ENCODE data around the gene EN2.

The EN2 gene

GRCh38 chr7:155426543-155427410, 31.2 kb upstream of the EN2 start:
- no peaks in the 10 kb centered on the region for H3K36me3 ChIP-seq (ENCODE audit: control insufficient read depth in 1 of 2, insufficient read depth in 2 of 2, low read length in 2 of 2)
- no peak overlapping the region for H3K9ac ChIP-seq (ENCODE audit: low read depth in 1 of 2, low read length in 2 of 2)
- no peak overlapping the region for H3K27ac ChIP-seq (ENCODE audit: low read depth, low read length)
- H3K4me1 ChIP-seq (ENCODE audit: control insufficient read depth in 1 of 2, insufficient read depth in 2 of 2, low read length in 2 of 2), result no peaks in the 10 kb centered on the region
- no peaks in the 10 kb centered on the region for H3K9me3 ChIP-seq (ENCODE audit: control insufficient read depth in 1 of 2, low read length in 2 of 2)
- H3K27me3 ChIP-seq (ENCODE audit: control insufficient read depth in 1 of 2, insufficient read depth in 2 of 2, low read length in 2 of 2), result peaks cover 7 to 10% of the 10 kb centered on the region in 2 donors
- H3K4me3 ChIP-seq (ENCODE audit: low read depth in 1 of 2, low read length in 2 of 2), result no peak overlapping the region

GRCh38 chr7:155427411-155428038, 30.4 kb upstream of the EN2 start:
- Histone ChIP-seq H3K9me3 (ENCODE audit: control insufficient read depth in 1 of 2, low read length in 2 of 2) (no peaks in the 10 kb centered on the region), H3K4me1 (ENCODE audit: control insufficient read depth in 1 of 2, insufficient read depth in 2 of 2, low read length in 2 of 2) (no peaks in the 10 kb centered on the region), H3K27ac (ENCODE audit: low read depth, low read length) (no peak overlapping the region), H3K27me3 (ENCODE audit: control insufficient read depth in 1 of 2, insufficient read depth in 2 of 2, low read length in 2 of 2) (peaks cover 7 to 13% of the 10 kb centered on the region in 2 donors), H3K36me3 (ENCODE audit: control insufficient read depth in 1 of 2, insufficient read depth in 2 of 2, low read length in 2 of 2) (no peaks in the 10 kb centered on the region), H3K4me3 (ENCODE audit: low read depth in 1 of 2, low read length in 2 of 2) (no peak overlapping the region), H3K9ac (ENCODE audit: low read depth in 1 of 2, low read length in 2 of 2) (no peak overlapping the region)

GRCh38 chr7:155428171-155428834, 29.6 kb upstream of the EN2 start:
- H3K27me3 ChIP-seq (ENCODE audit: control insufficient read depth in 1 of 2, insufficient read depth in 2 of 2, low read length in 2 of 2), result peaks cover 7 to 13% of the 10 kb centered on the region in 2 donors

GRCh38 chr7:155429651-155430050, 28.3 kb upstream of the EN2 start:
- Histone ChIP-seq H3K4me1 (ENCODE audit: control insufficient read depth in 1 of 2, insufficient read depth in 2 of 2, low read length in 2 of 2) (no peaks in the 10 kb centered on the region), H3K9ac (ENCODE audit: low read depth in 1 of 2, low read length in 2 of 2) (no peak overlapping the region), H3K27ac (ENCODE audit: low read depth, low read length) (no peak overlapping the region), H3K9me3 (ENCODE audit: control insufficient read depth in 1 of 2, low read length in 2 of 2) (no peaks in the 10 kb centered on the region), H3K4me3 (ENCODE audit: low read depth in 1 of 2, low read length in 2 of 2) (no peak overlapping the region), H3K27me3 (ENCODE audit: control insufficient read depth in 1 of 2, insufficient read depth in 2 of 2, low read length in 2 of 2) (peaks cover 7 to 13% of the 10 kb centered on the region in 2 donors), H3K36me3 (ENCODE audit: control insufficient read depth in 1 of 2, insufficient read depth in 2 of 2, low read length in 2 of 2) (no peaks in the 10 kb centered on the region)

More at GRCh38 chr7:155428171-155428834, 29.6 kb upstream of the EN2 start:
- Histone ChIP-seq H3K27ac (ENCODE audit: low read depth, low read length) (no peak overlapping the region), H3K4me3 (ENCODE audit: low read depth in 1 of 2, low read length in 2 of 2) (no peak overlapping the region), H3K9ac (ENCODE audit: low read depth in 1 of 2, low read length in 2 of 2) (no peak overlapping the region), H3K36me3 (ENCODE audit: control insufficient read depth in 1 of 2, insufficient read depth in 2 of 2, low read length in 2 of 2) (no peaks in the 10 kb centered on the region), H3K4me1 (ENCODE audit: control insufficient read depth in 1 of 2, insufficient read depth in 2 of 2, low read length in 2 of 2) (no peaks in the 10 kb centered on the region), H3K9me3 (ENCODE audit: control insufficient read depth in 1 of 2, low read length in 2 of 2) (no peaks in the 10 kb centered on the region)

- Histone ChIP-seq H3K9me3 (ENCODE audit: control insufficient read depth in 1 of 2, low read length in 2 of 2) (no peaks in the 10 kb centered on the region), H3K4me3 (ENCODE audit: low read depth in 1 of 2, low read length in 2 of 2) (no peak overlapping the region), H3K9ac (ENCODE audit: low read depth in 1 of 2, low read length in 2 of 2) (no peak overlapping the region), H3K36me3 (ENCODE audit: control insufficient read depth in 1 of 2, insufficient read depth in 2 of 2, low read length in 2 of 2) (no peaks in the 10 kb centered on the region), H3K27ac (ENCODE audit: low read depth, low read length) (no peak overlapping the region), H3K27me3 (ENCODE audit: control insufficient read depth in 1 of 2, insufficient read depth in 2 of 2, low read length in 2 of 2) (peaks cover 7 to 15% of the 10 kb centered on the region in 2 donors), H3K4me1 (ENCODE audit: control insufficient read depth in 1 of 2, insufficient read depth in 2 of 2, low read length in 2 of 2) (no peaks in the 10 kb centered on the region)
These were observed 27.3 kb upstream of the EN2 start for GRCh38 chr7:155430606-155431005.

- Histone ChIP-seq H3K4me3 (ENCODE audit: low read depth in 1 of 2, low read length in 2 of 2) (no peak overlapping the region), H3K9me3 (ENCODE audit: control insufficient read depth in 1 of 2, low read length in 2 of 2) (no peaks in the 10 kb centered on the region), H3K27ac (ENCODE audit: low read depth, low read length) (no peak overlapping the region), H3K4me1 (ENCODE audit: control insufficient read depth in 1 of 2, insufficient read depth in 2 of 2, low read length in 2 of 2) (no peaks in the 10 kb centered on the region), H3K9ac (ENCODE audit: low read depth in 1 of 2, low read length in 2 of 2) (no peak overlapping the region), H3K27me3 (ENCODE audit: control insufficient read depth in 1 of 2, insufficient read depth in 2 of 2, low read length in 2 of 2) (peaks cover 7 to 15% of the 10 kb centered on the region in 2 donors), H3K36me3 (ENCODE audit: control insufficient read depth in 1 of 2, insufficient read depth in 2 of 2, low read length in 2 of 2) (no peaks in the 10 kb centered on the region)
These were observed 26.7 kb upstream of the EN2 start for GRCh38 chr7:155431231-155431630.

GRCh38 chr7:155431711-155432110, 26.2 kb upstream of the EN2 start:
- H3K27ac ChIP-seq (ENCODE audit: low read depth, low read length), result no peak overlapping the region
- peaks cover 9 to 20% of the 10 kb centered on the region in 2 donors for H3K27me3 ChIP-seq (ENCODE audit: control insufficient read depth in 1 of 2, insufficient read depth in 2 of 2, low read length in 2 of 2)
- H3K9me3 ChIP-seq (ENCODE audit: control insufficient read depth in 1 of 2, low read length in 2 of 2), result no peaks in the 10 kb centered on the region
- H3K9ac ChIP-seq (ENCODE audit: low read depth in 1 of 2, low read length in 2 of 2), result no peak overlapping the region
- no peaks in the 10 kb centered on the region for H3K36me3 ChIP-seq (ENCODE audit: control insufficient read depth in 1 of 2, insufficient read depth in 2 of 2, low read length in 2 of 2)
- no peak overlapping the region for H3K4me3 ChIP-seq (ENCODE audit: low read depth in 1 of 2, low read length in 2 of 2)
- H3K4me1 ChIP-seq (ENCODE audit: control insufficient read depth in 1 of 2, insufficient read depth in 2 of 2, low read length in 2 of 2), result no peaks in the 10 kb centered on the region

GRCh38 chr7:155435110-155435509, 22.8 kb upstream of the EN2 start:
- Histone ChIP-seq H3K9ac (ENCODE audit: low read depth in 1 of 2, low read length in 2 of 2) (no peak overlapping the region), H3K27me3 (ENCODE audit: control insufficient read depth in 1 of 2, insufficient read depth in 2 of 2, low read length in 2 of 2) (peaks cover 28 to 44% of the 10 kb centered on the region in 2 donors), H3K9me3 (ENCODE audit: control insufficient read depth in 1 of 2, low read length in 2 of 2) (no peaks in the 10 kb centered on the region), H3K36me3 (ENCODE audit: control insufficient read depth in 1 of 2, insufficient read depth in 2 of 2, low read length in 2 of 2) (no peaks in the 10 kb centered on the region), H3K27ac (ENCODE audit: low read depth, low read length) (no peak overlapping the region), H3K4me1 (ENCODE audit: control insufficient read depth in 1 of 2, insufficient read depth in 2 of 2, low read length in 2 of 2) (no peaks in the 10 kb centered on the region), H3K4me3 (ENCODE audit: low read depth in 1 of 2, low read length in 2 of 2) (no peak overlapping the region)

GRCh38 chr7:155437836-155438235, 20.1 kb upstream of the EN2 start:
- H3K9me3 ChIP-seq (ENCODE audit: control insufficient read depth in 1 of 2, low read length in 2 of 2), result no peaks in the 10 kb centered on the region
- H3K27me3 ChIP-seq (ENCODE audit: control insufficient read depth in 1 of 2, insufficient read depth in 2 of 2, low read length in 2 of 2), result peaks cover 43 to 51% of the 10 kb centered on the region in 2 donors
- H3K27ac ChIP-seq (ENCODE audit: low read depth, low read length), result no peak overlapping the region
- no peak overlapping the region for H3K9ac ChIP-seq (ENCODE audit: low read depth in 1 of 2, low read length in 2 of 2)
- no peaks in the 10 kb centered on the region for H3K36me3 ChIP-seq (ENCODE audit: control insufficient read depth in 1 of 2, insufficient read depth in 2 of 2, low read length in 2 of 2)
- no peaks in the 10 kb centered on the region for H3K4me1 ChIP-seq (ENCODE audit: control insufficient read depth in 1 of 2, insufficient read depth in 2 of 2, low read length in 2 of 2)
- H3K4me3 ChIP-seq (ENCODE audit: low read depth in 1 of 2, low read length in 2 of 2), result no peak overlapping the region

- H3K4me3 ChIP-seq (ENCODE audit: low read depth in 1 of 2, low read length in 2 of 2), result no peak overlapping the region
- no peaks in the 10 kb centered on the region for H3K36me3 ChIP-seq (ENCODE audit: control insufficient read depth in 1 of 2, insufficient read depth in 2 of 2, low read length in 2 of 2)
- H3K27me3 ChIP-seq (ENCODE audit: control insufficient read depth in 1 of 2, insufficient read depth in 2 of 2, low read length in 2 of 2), result peaks cover 47 to 51% of the 10 kb centered on the region in 2 donors
- H3K9ac ChIP-seq (ENCODE audit: low read depth in 1 of 2, low read length in 2 of 2), result no peak overlapping the region
- no peak overlapping the region for H3K27ac ChIP-seq (ENCODE audit: low read depth, low read length)
- no peaks in the 10 kb centered on the region for H3K9me3 ChIP-seq (ENCODE audit: control insufficient read depth in 1 of 2, low read length in 2 of 2)
- H3K4me1 ChIP-seq (ENCODE audit: control insufficient read depth in 1 of 2, insufficient read depth in 2 of 2, low read length in 2 of 2), result no peaks in the 10 kb centered on the region
These were observed 19.2 kb upstream of the EN2 start for GRCh38 chr7:155438777-155439176.
